Activated T-helper 9 cell treated with anti-CD3 and anti-CD28 coated beads, Interleukin-2, amount 50 U/mL, for 16 hours (primary cell): Measurements from ENCODE around the gene STARD7.
"Not testable (repeated sequence)": the region's sequence is repeated elsewhere in the genome, so short reads cannot be mapped to it uniquely, and the experiment has no call there.

Experiments
- DNase-seq: peaks from one replicate; pipeline ENCODE4 v3.0.0-alpha.2; 2020; ENCODE audit warnings: low read depth

The STARD7 gene

GRCh38 chr2:96163768-96164429 is 44.7 kb downstream of the STARD7 start:
- peak; percentile 64 for DNase-seq

GRCh38 chr2:96163415-96163767 is 45.2 kb downstream of the STARD7 start:
- DNase-seq, result no peak

DNA sequence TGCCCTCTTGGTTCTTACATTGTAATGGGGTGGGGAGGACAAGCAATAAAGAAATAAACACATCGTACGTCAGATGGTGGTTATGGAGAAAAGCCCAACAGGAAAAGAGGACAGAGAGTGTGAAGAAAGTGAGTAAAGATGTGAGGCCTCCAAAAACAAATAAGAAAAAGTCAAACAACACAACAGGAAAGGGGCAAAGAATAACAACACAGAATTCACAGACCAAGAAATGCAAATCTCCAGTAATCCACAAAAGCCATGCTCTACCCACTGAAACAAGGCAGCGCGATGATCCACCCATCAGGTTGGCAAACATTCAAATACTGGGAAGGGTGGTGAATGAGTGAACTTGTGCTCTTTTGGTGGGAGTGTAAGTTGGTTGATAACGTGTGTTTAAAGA is 46.7 kb downstream of the STARD7 start:
- no peak for DNase-seq

DNA sequence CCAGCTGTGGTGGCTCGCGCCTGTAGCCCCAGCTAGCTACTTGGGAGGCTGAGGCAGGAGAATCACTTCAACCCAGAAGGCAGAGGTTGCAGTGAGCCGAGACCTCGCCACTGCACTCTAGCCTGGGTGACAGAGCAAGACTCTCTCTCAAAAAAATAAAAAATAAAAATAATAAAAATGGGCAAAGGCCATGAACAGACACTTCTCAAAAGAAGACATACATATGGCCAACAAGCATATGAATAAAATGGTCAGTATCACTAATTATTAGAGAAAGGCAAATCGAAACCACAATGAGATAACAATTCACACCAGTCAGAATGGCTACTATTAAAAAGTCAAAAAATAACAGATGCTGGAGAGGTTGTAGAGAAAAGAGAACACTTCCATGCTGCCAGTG is 48.3 kb downstream of the STARD7 start:
- DNase-seq, result not testable (repeated sequence)

DNA sequence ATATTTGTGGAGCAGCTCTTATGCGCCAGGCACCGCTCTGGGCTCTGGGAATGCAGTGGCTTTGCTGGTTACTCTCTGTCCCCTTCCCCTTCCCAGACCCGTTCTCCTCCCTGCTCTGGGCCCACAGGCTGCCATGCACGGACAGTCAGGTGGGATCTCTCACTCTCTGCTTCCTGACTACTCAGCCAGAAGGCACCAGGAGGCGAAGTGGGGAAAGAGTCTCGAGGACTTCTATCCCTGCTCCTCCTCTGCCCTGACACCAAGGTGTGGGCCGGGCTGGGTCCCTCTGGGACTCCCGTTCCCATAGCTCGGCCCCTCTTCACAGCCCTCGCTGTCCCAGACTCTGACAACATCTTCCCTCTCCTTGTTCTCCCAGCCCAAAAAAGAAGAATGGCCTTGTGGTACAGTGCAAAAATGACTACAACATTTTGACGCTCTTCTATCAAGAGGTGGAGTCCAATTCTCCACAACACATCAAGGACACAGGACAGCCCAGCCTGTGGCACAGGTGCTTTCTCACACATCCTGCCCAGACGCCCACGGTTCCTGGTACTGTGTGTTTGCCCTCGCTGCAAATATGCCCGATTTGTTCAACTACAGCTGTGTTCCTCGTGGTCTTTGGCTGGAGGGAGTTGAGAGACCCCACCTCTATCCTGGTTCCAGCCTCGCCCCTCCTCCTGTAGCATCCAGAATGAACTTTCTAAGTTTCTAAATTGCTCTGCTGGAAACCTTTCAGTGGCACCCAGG is 49.4 kb downstream of the STARD7 start:
- DNase-seq, result no peak

DNA sequence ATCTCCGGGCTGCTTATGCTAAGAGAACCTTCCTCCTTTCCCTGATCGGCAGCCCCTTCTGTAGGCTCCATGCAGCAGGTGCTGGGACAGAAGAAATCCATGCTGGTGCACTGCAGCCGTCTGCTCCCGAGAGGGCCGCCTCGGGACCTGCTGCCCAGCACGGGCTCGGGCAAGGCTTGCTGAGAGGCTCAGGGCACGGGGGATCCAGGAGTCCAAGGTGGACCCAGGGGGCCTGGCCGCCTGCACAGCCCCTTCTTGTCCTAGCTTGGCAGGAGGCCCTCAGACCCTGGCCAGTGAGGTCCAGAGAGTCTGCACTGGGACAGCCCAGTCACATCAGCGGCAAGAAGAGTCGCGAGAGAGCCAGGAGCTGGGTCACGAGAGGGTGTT is 50.1 kb downstream of the STARD7 start:
- no peak for DNase-seq

DNA sequence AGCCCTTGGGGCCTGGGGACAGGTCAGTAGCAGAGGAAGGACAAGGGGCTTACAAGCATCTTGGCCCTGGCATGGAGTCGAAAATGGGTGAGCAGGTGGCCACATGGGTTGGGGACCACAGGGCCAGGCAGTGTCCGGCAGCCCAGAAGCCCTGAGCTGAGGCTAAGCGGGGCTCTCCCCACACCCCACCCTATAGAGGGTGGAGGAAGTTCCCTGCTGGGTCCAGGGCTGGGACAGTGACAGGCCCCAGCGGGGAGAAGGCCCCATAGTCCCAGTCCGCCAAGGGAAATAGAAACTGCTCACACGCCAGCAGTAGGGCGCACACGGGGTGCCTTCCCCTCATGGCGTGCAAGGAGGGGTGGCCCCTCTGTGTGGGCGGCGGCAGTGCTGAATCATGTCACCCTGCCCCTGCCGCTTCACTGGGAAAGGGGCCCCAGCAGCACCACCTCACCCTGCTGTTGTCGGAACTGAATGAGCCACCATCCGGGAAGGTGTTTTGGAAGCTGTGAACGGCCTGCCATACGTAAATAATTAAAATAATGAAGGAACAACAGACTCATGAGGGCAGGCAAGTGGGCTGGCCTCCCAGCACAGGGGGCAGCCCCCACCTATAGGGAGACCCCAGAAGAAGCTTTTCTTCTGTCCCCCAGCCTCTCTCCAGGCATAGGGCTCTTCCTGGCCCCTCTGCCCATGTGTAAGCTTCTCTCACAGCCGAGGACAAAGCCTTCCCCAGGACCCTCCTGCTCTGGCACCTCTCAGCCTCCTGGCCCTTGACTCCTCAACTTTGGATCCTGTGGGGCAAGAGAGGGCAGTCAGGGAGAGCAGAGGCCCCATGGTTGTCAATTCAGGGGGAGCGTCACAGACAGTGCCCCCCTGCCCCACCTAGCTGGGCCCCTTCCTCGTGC is 50.7 kb downstream of the STARD7 start:
- DNase-seq, result peak; percentile 89

GRCh38 chr2:96156926-96157648 is 51.5 kb downstream of the STARD7 start:
- DNase-seq, result no peak

- no peak for DNase-seq
Measured at GRCh38 chr2:96156011-96156820, 52.4 kb downstream of the STARD7 start.

- DNase-seq, result no peak
Measured at GRCh38 chr2:96154506-96155380, 53.9 kb downstream of the STARD7 start.

GRCh38 chr2:96153991-96154431 is 54.6 kb downstream of the STARD7 start:
- DNase-seq, result no peak

- no peak for DNase-seq
Measured at GRCh38 chr2:96153291-96153713, 55.3 kb downstream of the STARD7 start.

- DNase-seq, result no peak
Measured at GRCh38 chr2:96152304-96153161, 56.1 kb downstream of the STARD7 start.

DNA sequence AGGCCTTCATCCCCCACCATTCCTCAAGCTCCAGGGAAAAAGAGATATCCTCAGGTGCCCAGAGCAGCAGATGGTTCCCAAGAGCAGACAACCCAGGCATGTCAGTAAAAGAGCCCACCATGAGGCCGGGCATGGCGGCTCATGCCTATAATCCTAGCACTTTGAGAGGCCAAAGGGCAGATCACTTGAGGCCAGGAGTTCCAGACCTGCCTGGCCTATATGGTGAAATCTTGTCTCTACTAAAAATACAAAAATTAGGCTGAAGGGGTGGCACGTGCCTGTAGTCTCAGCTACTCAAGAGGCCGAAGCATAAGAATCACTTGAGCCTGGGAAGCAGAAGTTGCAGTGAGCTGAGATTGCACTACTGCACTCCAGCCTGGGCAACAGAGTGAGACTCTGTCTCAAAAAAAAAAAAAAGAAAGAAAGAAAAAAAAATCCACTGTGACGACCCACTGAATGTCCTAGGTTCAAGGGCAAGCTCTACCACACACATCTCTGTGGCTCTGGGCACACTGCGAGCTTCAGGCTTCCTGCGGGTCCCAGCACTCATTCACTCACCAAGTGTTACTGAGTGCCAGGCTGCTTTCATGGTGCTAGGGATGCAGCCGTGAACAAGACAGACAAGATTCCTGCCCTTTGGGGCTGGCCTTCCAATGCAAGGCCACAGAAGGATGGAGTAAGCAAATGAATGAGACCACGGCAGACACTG is 56.9 kb downstream of the STARD7 start:
- no peak for DNase-seq

DNA sequence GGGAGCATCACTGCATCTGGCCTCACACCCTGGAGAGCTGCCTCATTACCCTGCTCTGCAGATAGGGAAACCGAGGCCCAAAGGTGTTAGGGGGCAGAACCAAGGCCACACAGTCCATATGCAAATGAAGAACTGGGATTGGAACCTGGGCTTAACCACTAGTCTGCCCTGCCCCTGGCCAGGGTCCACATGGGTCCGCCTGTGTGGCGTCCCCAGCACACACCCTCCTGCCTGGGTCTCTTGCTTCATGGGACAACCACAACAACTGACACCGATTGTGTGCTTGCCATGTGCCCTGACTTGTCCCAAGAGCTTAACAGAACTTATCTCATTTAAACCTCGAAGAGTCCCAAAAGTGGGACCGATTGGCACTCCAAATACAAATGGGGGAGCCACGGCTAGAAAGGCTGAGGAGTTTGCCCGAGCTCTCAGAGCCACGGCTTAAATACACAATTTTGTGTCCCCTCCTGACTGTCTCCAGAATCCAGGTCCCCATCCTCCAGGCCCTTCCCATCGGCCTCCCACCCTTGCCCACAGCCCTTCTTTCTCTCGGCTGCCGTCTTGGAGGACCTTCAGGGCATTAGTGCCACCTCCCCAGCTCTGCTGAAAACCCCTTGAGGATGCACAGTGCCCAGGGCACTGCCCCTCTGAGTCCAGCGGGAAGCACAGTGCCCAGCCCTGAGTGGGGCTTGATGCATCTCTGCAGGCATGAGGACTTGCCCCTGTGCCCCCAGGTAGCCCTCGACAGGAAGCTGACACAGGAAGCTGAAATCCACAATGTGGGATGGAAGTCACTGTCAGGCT is 57.6 kb downstream of the STARD7 start:
- DNase-seq, result no peak

DNA sequence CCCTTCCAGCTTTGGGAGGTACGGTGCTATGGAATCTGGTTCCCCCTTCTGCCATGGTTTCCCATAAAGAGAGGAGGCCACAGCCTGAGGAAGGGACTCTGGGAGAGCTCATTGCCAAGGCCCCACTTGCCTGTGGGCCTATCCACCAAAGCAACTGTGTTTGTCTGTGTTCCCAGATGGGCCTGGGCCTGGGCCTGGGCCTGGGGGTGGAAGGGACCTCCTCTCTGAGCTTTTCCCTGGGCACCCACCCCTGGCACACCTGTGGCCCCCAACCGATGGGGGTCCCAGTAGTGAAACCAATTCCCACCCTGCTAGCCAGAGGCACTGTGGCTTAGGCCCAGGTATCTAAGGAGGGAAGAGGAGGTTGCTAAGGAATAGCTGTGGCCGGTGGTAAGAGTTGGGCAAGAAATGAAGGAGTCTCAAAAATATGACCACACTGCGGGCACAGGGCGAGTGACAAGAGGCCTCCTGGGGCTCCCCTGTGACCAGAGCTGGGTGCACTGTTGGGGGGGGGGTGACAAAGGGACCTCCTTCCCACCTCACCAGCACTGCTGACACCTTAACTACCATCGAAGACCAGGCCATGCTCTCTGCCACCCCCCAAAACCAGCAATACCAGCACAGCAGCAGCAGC is 58.5 kb downstream of the STARD7 start:
- DNase-seq, result no peak
